Left lung (tissue), 10 donors: Measurements from ENCODE around the gene MBP. TPM values are rescaled to one million over a fixed set of nuclear protein-coding genes. Genes with fewer than 3 reads are reported as not detected.

Experiments used
- ATAC-seq: fragments of 200-7000 bp; cut with Tn5 transposase; one replicate; pipeline ENCODE4 v1.9.1; 2020; ENCODE audit warnings: moderate library complexity
- DNase-seq, 4 donors: peaks; one replicate each; pipeline ENCODE4 v3.0.0-alpha.2; 2013 to 2020
- H3K27ac ChIP-seq, 2 donors: fragments of 200-600 bp; sonication (generic) in 1 of 2; one replicate each; pipeline versions ENCODE4 v1.5.0 to v1.8.0; 2020 to 2021
- H3K27me3 ChIP-seq, 2 donors: fragments of 200-600 bp; sonication (generic) in 1 of 2; one replicate each; pipeline versions ENCODE4 v1.5.0 to v1.8.0; 2020 to 2021
- H3K36me3 ChIP-seq, 2 donors: fragments of 200-600 bp; sonication (generic) in 1 of 2; one replicate each; pipeline versions ENCODE4 v1.5.0 to v1.8.0; 2020 to 2021
- H3K4me1 ChIP-seq, 2 donors: fragments of 200-600 bp; one replicate each; pipeline ENCODE4 v1.8.0; 2021
- H3K4me3 ChIP-seq, 2 donors: fragments of 200-600 bp; sonication (generic) in 1 of 2; one replicate each; pipeline versions ENCODE4 v1.5.0 to v1.8.0; 2020 to 2021; ENCODE audit warnings: mild to moderate bottlenecking in 1 of 2
- H3K9me3 ChIP-seq, 2 donors: fragments of 200-600 bp; sonication (generic) in 1 of 2; one replicate each; pipeline versions ENCODE4 v1.5.0 to v1.8.0; 2020 to 2021
- intact Hi-C, 2 donors: fragments of 100-400 bp; cut with DNase I; formaldehyde crosslinking; loops; one replicate each; pipeline versions ENCODE4 v1.11.2 to v1.14.2; 2022
- polyA plus RNA-seq, 6 donors: library from polyadenylated mRNA; unstranded; fragments of 120-200 nt; gene quantifications; one replicate each; pipeline ENCODE4 v1.2.1, GENCODE V29; 2013; ENCODE audit not compliant: insufficient read length in 6 of 6
- total RNA-seq, 2 donors: library from RNA; stranded (reverse); fragmentation: NEBNext Ultra II Directional; extraction: Animal tissue kit (Norgen Biotek cat#: 25700); gene quantifications; one replicate each; pipeline ENCODE4 v1.2.1, GENCODE V29; 2021
- TF ChIP-seq, protein P1 (sequence below), 2 donors: fragments of 200-600 bp; sonication (generic) in 1 of 2; IDR thresholded peaks; one replicate each; pipeline versions ENCODE4 v1.5.0 to v1.8.0; 2021; ENCODE audit warnings: antibody characterized with exemption in 2 of 2
- donor health status: DM: no; HTN: yes; CAD: no.
- donor health status: DM: no; HTN: no; CAD: no.

MBP gene
- total and polyA plus RNA-seq, 8 donors = 8.8 to 56.7 (median 10.8) TPM

DNA sequence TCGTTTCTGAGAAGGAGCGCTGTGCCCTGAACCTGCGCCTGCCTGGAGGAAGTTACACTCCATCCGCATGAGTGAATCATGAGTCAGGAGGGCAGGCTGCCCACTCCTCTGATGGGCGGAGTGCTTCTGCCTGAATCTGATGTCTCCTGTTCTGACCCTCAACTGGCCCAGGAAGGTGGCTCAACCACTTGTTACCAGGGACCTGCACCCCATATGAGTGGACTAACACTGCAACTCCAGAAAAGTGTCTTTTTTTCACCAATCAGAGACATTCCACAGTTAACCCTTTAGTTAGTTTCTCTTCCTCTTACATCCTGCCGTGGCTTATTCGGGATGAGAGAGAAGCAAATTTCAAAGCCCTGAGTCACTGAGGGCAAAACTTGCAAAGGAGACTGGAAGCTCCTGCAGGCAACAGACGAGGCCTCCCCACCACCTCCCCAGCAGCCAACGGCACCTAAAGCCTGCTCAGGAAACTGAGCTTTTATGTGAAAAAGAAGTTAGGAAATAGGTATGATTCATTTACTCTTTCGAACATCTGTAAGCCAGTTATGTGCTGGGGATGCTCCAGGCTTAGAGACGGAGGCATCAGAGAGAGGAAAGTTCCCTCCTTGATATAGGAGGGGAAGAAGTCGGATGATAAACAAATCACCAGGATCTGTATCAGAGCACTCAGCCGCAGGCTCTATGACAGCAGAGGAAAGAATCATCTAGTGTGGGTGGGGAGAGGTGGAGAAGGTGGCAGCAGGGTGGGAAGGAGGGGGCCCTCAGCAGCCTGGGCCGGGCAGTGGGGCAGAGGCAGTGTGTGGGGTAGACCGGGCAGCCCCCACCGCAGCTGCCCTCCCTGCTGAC, 30.9 kb downstream of the MBP start:
- H3K4me3 ChIP-seq = no peak overlapping the region
- H3K9me3 ChIP-seq = no peaks in the 10 kb centered on the region
- peaks cover 15 to 98% of the 10 kb centered on the region in 2 donors for H3K4me1 ChIP-seq
- no peaks in the 10 kb centered on the region for H3K27me3 ChIP-seq
- intact Hi-C loops = no loop called here
- DNase-seq = peak in 2 of 4 donors; percentile 85 to 90
- peak overlapping the region; percentile 65 to 92 for H3K27ac ChIP-seq
- peaks cover 0 to 23% of the 10 kb centered on the region in 2 donors for H3K36me3 ChIP-seq
- TF ChIP-seq, protein P1, sequence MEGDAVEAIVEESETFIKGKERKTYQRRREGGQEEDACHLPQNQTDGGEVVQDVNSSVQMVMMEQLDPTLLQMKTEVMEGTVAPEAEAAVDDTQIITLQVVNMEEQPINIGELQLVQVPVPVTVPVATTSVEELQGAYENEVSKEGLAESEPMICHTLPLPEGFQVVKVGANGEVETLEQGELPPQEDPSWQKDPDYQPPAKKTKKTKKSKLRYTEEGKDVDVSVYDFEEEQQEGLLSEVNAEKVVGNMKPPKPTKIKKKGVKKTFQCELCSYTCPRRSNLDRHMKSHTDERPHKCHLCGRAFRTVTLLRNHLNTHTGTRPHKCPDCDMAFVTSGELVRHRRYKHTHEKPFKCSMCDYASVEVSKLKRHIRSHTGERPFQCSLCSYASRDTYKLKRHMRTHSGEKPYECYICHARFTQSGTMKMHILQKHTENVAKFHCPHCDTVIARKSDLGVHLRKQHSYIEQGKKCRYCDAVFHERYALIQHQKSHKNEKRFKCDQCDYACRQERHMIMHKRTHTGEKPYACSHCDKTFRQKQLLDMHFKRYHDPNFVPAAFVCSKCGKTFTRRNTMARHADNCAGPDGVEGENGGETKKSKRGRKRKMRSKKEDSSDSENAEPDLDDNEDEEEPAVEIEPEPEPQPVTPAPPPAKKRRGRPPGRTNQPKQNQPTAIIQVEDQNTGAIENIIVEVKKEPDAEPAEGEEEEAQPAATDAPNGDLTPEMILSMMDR (IDR thresholded peaks at IDR 0.05) = no peak
- ATAC-seq = peak; percentile 88

DNA sequence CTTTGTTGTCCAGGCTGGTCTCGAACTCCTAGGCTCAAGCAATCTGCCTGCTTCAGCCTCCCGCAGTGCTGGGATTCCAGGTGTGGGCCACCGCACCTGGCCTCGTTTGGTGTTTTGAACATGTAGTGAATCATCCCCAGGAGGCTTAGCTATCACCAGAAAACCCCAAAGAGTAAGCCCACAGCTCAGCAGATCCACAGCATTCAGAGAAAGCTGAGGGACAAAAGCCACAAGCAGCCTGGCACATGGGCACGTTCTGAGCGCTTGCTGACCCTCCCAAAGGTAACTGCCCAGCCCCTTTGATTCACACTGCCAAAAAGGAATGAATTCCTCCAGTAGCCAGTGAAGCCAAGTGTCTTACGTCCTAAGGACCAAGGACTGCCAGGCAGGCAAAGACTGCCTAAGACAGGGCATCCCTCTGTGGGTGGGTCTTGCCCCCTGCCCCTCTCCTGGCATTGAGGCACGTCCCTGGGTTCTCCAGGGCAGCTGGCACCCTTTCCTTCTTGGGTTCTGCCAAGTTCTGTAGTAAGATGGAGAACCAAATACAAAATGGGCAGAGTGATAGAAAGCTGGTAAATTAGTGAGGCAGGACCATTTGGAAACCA, 31.7 kb downstream of the MBP start:
- H3K4me1 ChIP-seq = peaks cover 12 to 98% of the 10 kb centered on the region in 2 donors
- DNase-seq (no peak), ATAC-seq (no peak)
- no peaks in the 10 kb centered on the region for H3K27me3 ChIP-seq
- peak overlapping the region; percentile 65 to 92 for H3K27ac ChIP-seq
- TF ChIP-seq, protein P1 (IDR thresholded peaks at IDR 0.05) = no peak
- no peaks in the 10 kb centered on the region for H3K9me3 ChIP-seq
- intact Hi-C loops = no loop called here
- peaks cover 0 to 23% of the 10 kb centered on the region in 2 donors for H3K36me3 ChIP-seq
- H3K4me3 ChIP-seq = no peak overlapping the region

DNA sequence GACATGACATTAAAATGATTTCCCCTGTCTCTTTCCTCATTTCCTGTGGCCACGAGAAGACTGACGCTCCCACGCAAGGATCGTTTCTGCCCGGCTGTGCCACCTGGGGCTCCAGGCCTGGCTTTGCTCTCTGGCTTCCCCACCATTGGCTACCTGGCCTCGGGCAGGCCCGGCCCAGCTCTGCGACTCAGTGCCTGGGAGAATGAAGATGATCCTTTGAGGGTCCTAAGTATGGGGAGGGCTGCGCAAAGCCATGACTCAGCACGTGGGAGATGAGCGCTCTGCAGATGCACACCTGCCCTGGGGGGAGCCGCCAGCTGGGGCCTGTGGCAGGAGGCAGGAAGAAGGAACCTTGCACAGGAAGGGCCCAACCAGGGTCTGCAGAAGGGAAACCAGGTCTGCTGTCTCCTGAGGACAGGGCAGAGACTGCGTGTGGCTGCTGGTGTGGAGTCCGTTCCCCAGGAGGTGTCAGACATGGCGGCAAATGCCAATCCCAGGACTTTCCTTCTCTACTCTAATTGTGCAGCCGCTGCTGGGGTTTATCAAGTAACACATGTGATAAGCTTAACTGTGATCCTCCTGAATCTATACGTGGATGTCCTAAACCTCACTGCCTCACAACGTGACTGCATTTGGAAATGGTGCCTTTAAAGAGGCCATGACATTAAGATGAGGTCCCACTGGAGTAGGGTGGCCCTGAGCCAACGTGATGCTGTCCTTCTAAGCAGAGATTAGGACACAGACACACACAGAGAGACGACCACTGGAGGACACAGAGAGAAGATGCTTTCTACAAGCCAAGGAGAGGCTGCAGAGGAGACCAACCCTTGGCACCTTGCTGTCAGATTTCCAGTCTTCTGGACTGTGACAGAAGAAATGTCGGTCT, 32.9 kb downstream of the MBP start:
- intact Hi-C loops = no loop called here
- ATAC-seq (no peak), DNase-seq (peak in 1 of 4 donors; percentile 76)
- Histone ChIP-seq H3K4me1 (peaks cover 12 to 98% of the 10 kb centered on the region in 2 donors), H3K36me3 (peaks cover 0 to 23% of the 10 kb centered on the region in 2 donors), H3K9me3 (no peaks in the 10 kb centered on the region), H3K27me3 (no peaks in the 10 kb centered on the region), H3K4me3 (no peak overlapping the region), H3K27ac (peak overlapping the region in 1 of 2 donors; percentile 80)
- TF ChIP-seq, protein P1 (IDR thresholded peaks at IDR 0.05) = no peak

DNA sequence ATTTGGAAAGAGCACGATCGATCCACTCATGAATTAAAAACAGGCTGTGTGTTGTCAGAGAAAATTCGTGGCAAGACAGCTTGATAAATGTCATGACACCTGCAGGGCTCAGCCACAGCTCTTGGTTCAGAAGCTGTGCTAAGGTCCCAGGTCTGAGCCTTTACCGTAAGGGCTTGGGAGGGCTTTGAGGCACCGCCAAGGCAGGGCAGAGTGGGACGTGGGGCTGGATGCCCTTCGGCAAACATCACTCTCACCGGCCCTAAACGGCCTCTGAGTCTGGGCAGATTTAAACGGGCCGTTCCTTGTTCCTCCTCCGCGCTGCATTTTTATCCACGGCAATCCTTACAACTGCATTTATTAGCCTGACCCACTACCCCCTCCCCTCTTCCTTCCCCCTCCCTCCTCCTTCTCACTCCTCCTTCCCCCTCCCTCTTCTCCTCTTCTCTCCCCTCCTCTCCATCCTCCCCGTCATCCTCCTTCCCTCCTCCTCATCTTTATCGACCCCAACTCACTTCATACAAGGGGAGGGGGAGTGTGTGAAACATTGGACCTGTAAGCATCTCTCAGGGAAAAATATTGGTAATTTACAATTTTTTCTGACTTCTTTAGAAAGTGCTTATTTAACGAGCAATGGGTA, 33.9 kb downstream of the MBP start:
- peaks cover 12 to 89% of the 10 kb centered on the region in 2 donors for H3K4me1 ChIP-seq
- no peaks in the 10 kb centered on the region for H3K27me3 ChIP-seq
- TF ChIP-seq, protein P1 (IDR thresholded peaks at IDR 0.05) = no peak
- no peak overlapping the region for H3K4me3 ChIP-seq
- H3K36me3 ChIP-seq = peaks cover 0 to 15% of the 10 kb centered on the region in 2 donors
- intact Hi-C loops = no loop called here
- ATAC-seq (peak; percentile 3), DNase-seq (no peak)
- no peaks in the 10 kb centered on the region for H3K9me3 ChIP-seq
- H3K27ac ChIP-seq = peak overlapping the region in 1 of 2 donors; percentile 80
